ENCODE results near the gene RFX2. TPM values are rescaled to one million over a fixed set of nuclear protein-coding genes. Genes with fewer than 3 reads are reported as not detected.
A peak's percentile ranks its signal among the peaks of the same experiment; 100 is the strongest.

RFX2 gene
- total RNA-seq, 2 experiments from 2014 or later, result 8.6 to 8.9 TPM

GRCh38 chr19:5985098-5985783, 125.1 kb downstream of the RFX2 start:
- DNase-seq (no peak), ATAC-seq (peak; percentile 21)
- Mint-ChIP-seq H3K4me3 (no peak overlapping the region), H3K27ac (no peak overlapping the region), H3K4me1 (peaks cover 34% of the 10 kb centered on the region), H3K27me3 (no peaks in the 10 kb centered on the region), H3K9me3 (ENCODE audit: low read depth) (no peaks in the 10 kb centered on the region), H3K36me3 (ENCODE audit: low read depth) (peaks cover 2% of the 10 kb centered on the region)
- intact Hi-C loops (cut with DNase I, micrococcal nuclease), result loop anchor here in 1 of 2 experiments (5.0 kb wide), 1 partner anchor 142 kb away; no protein-coding TSS in a partner anchor
- ChIA-PET CTCF (interaction anchor here (1.1 to 4.9 kb wide), 5 partner anchors 17 to 141 kb away, joined by 3 to 34 read pairs (median 6); no protein-coding TSS in a partner anchor), POLR2A (no interaction called here)

- ChIA-PET POLR2A (interaction anchor here (0.6 to 0.7 kb wide), 2 partner anchors 39 to 363 kb away, joined by 3 read pairs; no protein-coding TSS in a partner anchor), CTCF (interaction anchor here (1.1 to 4.9 kb wide), 5 partner anchors 16 to 141 kb away, joined by 3 to 34 read pairs (median 6); no protein-coding TSS in a partner anchor)
- ATAC-seq, result no peak
- Mint-ChIP-seq H3K9me3 (ENCODE audit: low read depth) (no peaks in the 10 kb centered on the region), H3K36me3 (ENCODE audit: low read depth) (peaks cover 2% of the 10 kb centered on the region), H3K27ac (no peak overlapping the region), H3K4me1 (peaks cover 40% of the 10 kb centered on the region), H3K27me3 (no peaks in the 10 kb centered on the region), H3K4me3 (no peak overlapping the region)
- no peak for DNase-seq
- intact Hi-C loops (cut with DNase I, micrococcal nuclease), result no loop called here
Measured at GRCh38 chr19:5984600-5984999, 125.7 kb downstream of the RFX2 start.

GRCh38 chr19:5983367-5983955, 126.8 kb downstream of the RFX2 start:
- POLR2A ChIA-PET, result interaction anchor here (0.6 kb wide), 1 partner anchor 328 kb away, joined by 6 read pairs; no protein-coding TSS in a partner anchor
- CTCF ChIA-PET, result interaction anchor here (0.5 to 4.9 kb wide), 4 partner anchors 15 to 143 kb away, joined by 3 to 34 read pairs (median 3); no protein-coding TSS in a partner anchor

GRCh38 chr19:5978606-5979552, 131.4 kb downstream of the RFX2 start:
- ChIA-PET CTCF (interaction anchor here (0.6 to 5.3 kb wide), 8 partner anchors 8 to 175 kb away, joined by 3 to 39 read pairs (median 5); partner anchors contain the start of gene NRTN), POLR2A (interaction anchor here (0.6 to 1.6 kb wide), 3 partner anchors 36 to 259 kb away, joined by 3 to 5 read pairs (median 4); partner anchors contain the start of genes LONP1, NDUFA11 and VMAC)
- Mint-ChIP-seq H3K27ac (peak overlapping the region; percentile 90), H3K27me3 (no peaks in the 10 kb centered on the region), H3K4me1 (peaks cover 58% of the 10 kb centered on the region), H3K9me3 (ENCODE audit: low read depth) (no peaks in the 10 kb centered on the region), H3K36me3 (ENCODE audit: low read depth) (peaks cover 31% of the 10 kb centered on the region), H3K4me3 (peak overlapping the region; percentile 94)
- DNase-seq (no peak), ATAC-seq (no peak)
- intact Hi-C loops (cut with DNase I, micrococcal nuclease), result loop anchor here (1.0 to 5.0 kb wide), 18 partner anchors 26 to 1577 kb away; partner anchors contain the start of genes VMAC (in 2 of the 2), CATSPERD (in 1 of the 2), CHAF1A (in 1 of the 2) and CLPP (in 1 of the 2)

More at GRCh38 chr19:5983367-5983955, 126.8 kb downstream of the RFX2 start:
- DNase-seq, result no peak
- Mint-ChIP-seq H3K4me3 (no peak overlapping the region), H3K36me3 (ENCODE audit: low read depth) (peaks cover 6% of the 10 kb centered on the region), H3K9me3 (ENCODE audit: low read depth) (no peaks in the 10 kb centered on the region), H3K27ac (peak overlapping the region; percentile 73), H3K4me1 (peaks cover 45% of the 10 kb centered on the region), H3K27me3 (no peaks in the 10 kb centered on the region)
- ATAC-seq, result no peak
- intact Hi-C loops (cut with DNase I, micrococcal nuclease), result no loop called here

- Mint-ChIP-seq H3K4me1 (peaks cover 56% of the 10 kb centered on the region), H3K27me3 (no peaks in the 10 kb centered on the region), H3K4me3 (peak within 1 kb of the TSS; percentile 94), H3K9me3 (ENCODE audit: low read depth) (no peaks in the 10 kb centered on the region), H3K27ac (peak within 1 kb of the TSS; percentile 90), H3K36me3 (ENCODE audit: low read depth) (peaks cover 37% of the 10 kb centered on the region)
- intact Hi-C loops (cut with DNase I, micrococcal nuclease), result loop anchor here (1.0 to 5.0 kb wide), 18 partner anchors 25 to 1576 kb away; partner anchors contain the start of genes VMAC (in 2 of the 2), CATSPERD (in 1 of the 2), CHAF1A (in 1 of the 2) and CLPP (in 1 of the 2)
- DNase-seq (peak; percentile 99), ATAC-seq (peak; percentile 92)
- ChIA-PET POLR2A (interaction anchor here (1.0 to 1.6 kb wide), 2 partner anchors 74 to 258 kb away, joined by 3 to 4 read pairs; partner anchors contain the start of genes LONP1, NDUFA11 and VMAC), CTCF (interaction anchor here (0.6 to 5.3 kb wide), 6 partner anchors 11 to 259 kb away, joined by 3 to 39 read pairs (median 6); partner anchors contain the start of gene NRTN)
Measured at GRCh38 chr19:5977785-5978605, 132.3 kb downstream of the RFX2 start, which contains the start of gene RANBP3. RANBP3 (minus strand) TSS chr19:5978140; CDS start chr19:5978082, 58 bp downstream.

- Mint-ChIP-seq H3K4me1 (peaks cover 59% of the 10 kb centered on the region), H3K27me3 (no peaks in the 10 kb centered on the region), H3K9me3 (ENCODE audit: low read depth) (no peaks in the 10 kb centered on the region), H3K4me3 (peak overlapping the region; percentile 94), H3K27ac (peak overlapping the region; percentile 88), H3K36me3 (ENCODE audit: low read depth) (peaks cover 40% of the 10 kb centered on the region)
- DNase-seq (peak; percentile 45), ATAC-seq (no peak)
- CTCF ChIA-PET, result interaction anchor here (0.7 to 5.3 kb wide), 4 partner anchors 10 to 259 kb away, joined by 3 to 39 read pairs (median 18); no protein-coding TSS in a partner anchor
- intact Hi-C loops (cut with DNase I, micrococcal nuclease), result loop anchor here in 1 of 2 experiments (5.0 kb wide), 4 partner anchors 295 to 1575 kb away; partner anchors contain the start of genes CHAF1A, DPP9, HSD11B1L and MICOS13
- POLR2A ChIA-PET, result interaction anchor here (0.5 to 1.6 kb wide), 3 partner anchors 9 to 257 kb away, joined by 3 to 4 read pairs (median 3); partner anchors contain the start of genes LONP1, NDUFA11 and VMAC
Measured at GRCh38 chr19:5977222-5977784, 133.0 kb downstream of the RFX2 start.

- Mint-ChIP-seq H3K9me3 (ENCODE audit: low read depth) (no peaks in the 10 kb centered on the region), H3K27ac (peak overlapping the region; percentile 88), H3K27me3 (no peaks in the 10 kb centered on the region), H3K36me3 (ENCODE audit: low read depth) (peaks cover 40% of the 10 kb centered on the region), H3K4me1 (peaks cover 61% of the 10 kb centered on the region), H3K4me3 (peak overlapping the region; percentile 94)
- ChIA-PET POLR2A (interaction anchor here (0.5 to 1.6 kb wide), 2 partner anchors 8 to 73 kb away, joined by 3 to 4 read pairs; partner anchors contain the start of genes NDUFA11 and VMAC), CTCF (interaction anchor here (1.2 to 2.5 kb wide), 2 partner anchors 9 to 28 kb away, joined by 3 to 17 read pairs; no protein-coding TSS in a partner anchor)
- DNase-seq (no peak), ATAC-seq (no peak)
- intact Hi-C loops (cut with DNase I, micrococcal nuclease), result loop anchor here in 1 of 2 experiments (5.0 kb wide), 4 partner anchors 294 to 1574 kb away; partner anchors contain the start of genes CHAF1A, DPP9, HSD11B1L and MICOS13
Measured at GRCh38 chr19:5976768-5977167, 133.5 kb downstream of the RFX2 start.

- CTCF ChIA-PET, result interaction anchor here (0.5 to 2.5 kb wide), 6 partner anchors 8 to 172 kb away, joined by 3 to 17 read pairs (median 4); no protein-coding TSS in a partner anchor
- ATAC-seq (no peak), DNase-seq (no peak)
- Mint-ChIP-seq H3K4me3 (peak overlapping the region; percentile 94), H3K9me3 (ENCODE audit: low read depth) (no peaks in the 10 kb centered on the region), H3K36me3 (ENCODE audit: low read depth) (peaks cover 41% of the 10 kb centered on the region), H3K27me3 (no peaks in the 10 kb centered on the region), H3K27ac (peak overlapping the region; percentile 78), H3K4me1 (peaks cover 69% of the 10 kb centered on the region)
- POLR2A ChIA-PET, result interaction anchor here (0.7 to 1.0 kb wide), 2 partner anchors 22 to 184 kb away, joined by 3 read pairs; no protein-coding TSS in a partner anchor
- intact Hi-C loops (cut with DNase I, micrococcal nuclease), result loop anchor here in 1 of 2 experiments (5.0 kb wide), 4 partner anchors 293 to 1573 kb away; partner anchors contain the start of genes CHAF1A, DPP9, HSD11B1L and MICOS13
Measured at GRCh38 chr19:5975388-5975728, 134.9 kb downstream of the RFX2 start.

Measured in activated CD4-positive, alpha-beta T cell treated with anti-CD3 and anti-CD28 coated beads for 36 hours (primary cell).